Fibroblast of mammary gland (primary cell): ENCODE measurements around the gene GALNT18.
A peak's percentile ranks its signal among the peaks of the same experiment; 100 is the strongest.

Source experiments
- DNase-seq: peaks from one replicate; pipeline ENCODE4 v3.0.0-alpha.2; 2010; ENCODE audit warnings: low read depth
- H3K4me3 ChIP-seq: 2 replicates; pipeline ENCODE4 v1.5.1; 2011; ENCODE audit warnings: low read depth, mild to moderate bottlenecking, low read length, moderate library complexity; ENCODE audit not compliant: control insufficient read depth
- TF ChIP-seq, protein P1 (sequence below): conservative IDR thresholded peaks from 2 replicates; pipeline ENCODE4 v1.5.1; 2011; ENCODE audit warnings: low read depth, low read length, inconsistent platforms; ENCODE audit not compliant: control insufficient read depth, insufficient read depth

The GALNT18 gene

DNA sequence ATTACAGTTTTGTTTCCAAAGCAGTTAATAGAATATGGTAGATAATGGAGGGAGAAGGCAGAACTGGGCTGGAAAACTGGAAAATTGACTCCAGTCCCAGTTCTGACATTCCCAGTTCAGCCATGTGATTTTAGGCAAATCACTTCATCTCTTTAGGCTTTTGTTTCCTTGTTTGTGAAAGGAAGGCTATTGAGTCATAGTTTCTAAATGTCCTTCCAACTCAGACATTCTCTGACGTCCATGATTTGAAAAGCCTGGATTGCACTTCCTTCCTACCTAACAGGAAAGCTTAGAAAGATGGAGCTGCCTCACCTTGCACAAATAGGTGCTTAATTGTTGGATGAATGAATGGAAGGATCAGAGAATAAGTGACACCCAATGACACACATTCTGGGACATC lies 19.8 kb upstream of the GALNT18 start:
- TF ChIP-seq, protein P1, sequence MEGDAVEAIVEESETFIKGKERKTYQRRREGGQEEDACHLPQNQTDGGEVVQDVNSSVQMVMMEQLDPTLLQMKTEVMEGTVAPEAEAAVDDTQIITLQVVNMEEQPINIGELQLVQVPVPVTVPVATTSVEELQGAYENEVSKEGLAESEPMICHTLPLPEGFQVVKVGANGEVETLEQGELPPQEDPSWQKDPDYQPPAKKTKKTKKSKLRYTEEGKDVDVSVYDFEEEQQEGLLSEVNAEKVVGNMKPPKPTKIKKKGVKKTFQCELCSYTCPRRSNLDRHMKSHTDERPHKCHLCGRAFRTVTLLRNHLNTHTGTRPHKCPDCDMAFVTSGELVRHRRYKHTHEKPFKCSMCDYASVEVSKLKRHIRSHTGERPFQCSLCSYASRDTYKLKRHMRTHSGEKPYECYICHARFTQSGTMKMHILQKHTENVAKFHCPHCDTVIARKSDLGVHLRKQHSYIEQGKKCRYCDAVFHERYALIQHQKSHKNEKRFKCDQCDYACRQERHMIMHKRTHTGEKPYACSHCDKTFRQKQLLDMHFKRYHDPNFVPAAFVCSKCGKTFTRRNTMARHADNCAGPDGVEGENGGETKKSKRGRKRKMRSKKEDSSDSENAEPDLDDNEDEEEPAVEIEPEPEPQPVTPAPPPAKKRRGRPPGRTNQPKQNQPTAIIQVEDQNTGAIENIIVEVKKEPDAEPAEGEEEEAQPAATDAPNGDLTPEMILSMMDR, result no peak
- DNase-seq, result peak; percentile 8
- H3K4me3 ChIP-seq, result no peak overlapping the region

DNA sequence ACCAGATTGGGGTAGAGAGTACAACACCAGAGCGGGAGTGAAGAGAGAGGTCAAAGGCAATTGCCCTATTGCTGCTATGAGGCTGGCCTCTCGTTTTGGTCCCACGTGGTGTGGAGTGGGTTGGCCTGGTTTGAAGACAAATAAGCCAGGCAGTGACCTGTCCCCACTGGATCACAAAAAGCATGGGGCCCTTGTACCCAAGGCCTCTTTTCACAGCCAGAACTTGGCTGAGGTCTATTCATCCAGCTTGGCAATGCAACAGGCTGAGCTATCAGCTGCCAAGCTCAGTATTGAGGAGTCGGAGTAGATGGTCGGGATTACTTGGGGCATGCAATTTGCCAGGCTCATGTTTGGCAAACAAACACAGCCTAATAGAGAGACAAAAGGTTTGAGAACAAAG lies 19.2 kb upstream of the GALNT18 start:
- TF ChIP-seq, protein P1, result no peak
- H3K4me3 ChIP-seq, result no peak overlapping the region
- no peak for DNase-seq

DNA sequence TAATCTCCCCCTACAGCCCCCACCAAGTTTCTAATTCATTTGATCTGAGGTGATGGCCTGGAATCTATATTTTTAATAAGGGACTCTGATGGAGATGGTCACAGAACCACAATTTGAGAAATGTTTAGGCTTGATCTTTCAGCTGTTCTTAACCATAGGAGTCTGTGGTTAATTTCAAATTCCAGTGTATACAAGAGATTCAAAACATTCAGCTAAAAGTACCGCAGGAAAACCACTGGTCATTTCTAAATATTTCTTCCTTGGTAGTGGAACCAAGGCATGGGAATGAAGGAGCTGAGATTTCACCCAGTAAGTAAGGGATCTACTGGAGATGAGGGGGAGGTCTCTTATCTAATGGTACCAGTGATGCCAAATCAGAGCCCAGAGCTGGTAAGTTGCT lies 18.3 kb upstream of the GALNT18 start:
- H3K4me3 ChIP-seq, result no peak overlapping the region
- DNase-seq, result no peak
- TF ChIP-seq, protein P1, result no peak

DNA sequence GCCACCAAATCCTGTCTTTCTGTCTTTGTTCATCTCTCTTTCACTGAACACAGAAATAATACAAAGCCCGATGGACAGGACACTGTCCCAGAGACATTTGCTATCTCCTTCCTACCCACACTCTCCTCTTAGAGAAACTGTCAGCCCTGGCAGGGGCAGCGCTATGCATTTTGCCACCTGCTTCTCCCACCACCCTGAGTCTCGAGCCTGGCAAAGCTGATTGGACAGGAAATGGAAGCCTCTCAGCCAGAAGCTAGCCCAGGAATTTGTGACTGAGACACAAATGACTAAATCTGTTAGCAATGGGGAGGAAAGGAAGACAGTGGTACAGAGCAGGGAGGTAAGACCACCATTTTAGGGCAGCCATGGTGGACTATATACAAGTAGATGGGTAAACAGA lies 14.9 kb upstream of the GALNT18 start:
- DNase-seq, result no peak
- no peak overlapping the region for H3K4me3 ChIP-seq
- TF ChIP-seq, protein P1, result no peak

DNA sequence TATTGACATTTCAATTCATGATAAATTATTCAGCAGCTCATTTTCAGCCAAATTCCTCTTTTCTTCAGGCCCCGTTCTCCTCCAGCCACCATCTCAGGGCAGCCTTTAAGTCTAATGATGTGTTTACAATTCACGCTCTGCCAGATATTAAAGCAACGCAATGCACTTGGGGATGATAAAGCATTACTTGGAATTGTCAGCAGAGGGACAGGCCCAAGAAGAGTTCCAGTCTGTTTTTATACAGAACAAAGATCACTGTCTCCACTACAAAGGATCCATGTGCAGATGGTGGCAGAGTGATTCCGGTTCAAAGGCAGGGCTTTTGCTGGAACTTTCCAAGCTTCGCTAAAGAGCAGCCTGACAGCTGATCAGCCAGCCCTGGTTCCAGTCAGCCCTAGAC lies 13.6 kb upstream of the GALNT18 start:
- H3K4me3 ChIP-seq, result no peak overlapping the region
- DNase-seq, result no peak
- TF ChIP-seq, protein P1, result no peak

DNA sequence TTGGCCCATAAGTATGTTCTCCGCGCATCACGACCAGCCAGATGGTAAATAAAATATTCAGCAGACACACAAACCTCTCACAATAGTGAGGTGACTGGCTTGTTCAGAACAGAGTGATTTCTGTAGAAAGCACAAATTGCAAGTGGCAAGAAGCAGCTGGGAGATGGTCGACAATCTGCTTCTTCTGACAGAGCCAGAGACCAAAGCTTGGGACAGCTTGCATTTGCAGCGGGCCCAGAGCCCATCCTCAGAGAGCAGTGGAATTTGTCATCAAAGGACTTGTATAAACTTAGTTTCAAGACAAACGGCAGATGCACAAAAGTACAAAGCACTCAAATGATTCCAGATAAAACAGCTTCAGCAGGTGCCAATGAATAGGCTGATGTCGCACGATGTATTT lies 7.6 kb upstream of the GALNT18 start:
- TF ChIP-seq, protein P1, result no peak
- no peak for DNase-seq
- no peak overlapping the region for H3K4me3 ChIP-seq

DNA sequence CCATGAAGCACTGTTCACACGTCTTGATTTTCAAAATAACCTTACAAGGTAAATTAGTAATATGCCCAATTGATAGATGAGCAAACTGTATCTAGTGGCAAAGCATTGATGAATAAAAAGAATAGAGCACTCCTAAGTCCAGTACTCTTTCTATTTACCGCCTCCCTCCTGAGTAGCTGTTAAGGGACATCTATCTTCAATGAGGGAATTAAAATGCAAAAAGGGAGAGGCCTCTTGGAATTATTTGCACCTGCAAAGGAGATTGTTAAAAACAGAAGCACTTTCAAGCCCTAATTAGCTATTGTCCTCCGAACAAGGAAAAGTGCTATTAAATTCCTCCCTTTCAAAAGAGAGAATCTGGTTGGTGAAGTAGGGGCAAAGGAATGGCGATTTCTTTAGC lies 6.8 kb upstream of the GALNT18 start:
- TF ChIP-seq, protein P1, result no peak
- H3K4me3 ChIP-seq, result no peak overlapping the region

More for the DNA sequence above, 6.8 kb upstream of the GALNT18 start:
- DNase-seq, result no peak
